Measurements from ENCODE around the gene DYNLT5.
"Not testable (repeated sequence)": the region's sequence is repeated elsewhere in the genome, so short reads cannot be mapped to it uniquely, and the experiment has no call there.

Gene DYNLT5, protein sequence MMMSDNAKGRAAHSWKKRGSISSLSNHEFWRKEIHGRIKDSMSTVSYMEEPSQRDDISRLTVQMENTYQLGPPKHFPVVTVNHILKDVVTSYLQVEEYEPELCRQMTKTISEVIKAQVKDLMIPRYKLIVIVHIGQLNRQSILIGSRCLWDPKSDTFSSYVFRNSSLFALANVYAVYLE
- total RNA-seq: 0 to 0.27 (median 0.08) reads per million in 4 donors

DNA sequence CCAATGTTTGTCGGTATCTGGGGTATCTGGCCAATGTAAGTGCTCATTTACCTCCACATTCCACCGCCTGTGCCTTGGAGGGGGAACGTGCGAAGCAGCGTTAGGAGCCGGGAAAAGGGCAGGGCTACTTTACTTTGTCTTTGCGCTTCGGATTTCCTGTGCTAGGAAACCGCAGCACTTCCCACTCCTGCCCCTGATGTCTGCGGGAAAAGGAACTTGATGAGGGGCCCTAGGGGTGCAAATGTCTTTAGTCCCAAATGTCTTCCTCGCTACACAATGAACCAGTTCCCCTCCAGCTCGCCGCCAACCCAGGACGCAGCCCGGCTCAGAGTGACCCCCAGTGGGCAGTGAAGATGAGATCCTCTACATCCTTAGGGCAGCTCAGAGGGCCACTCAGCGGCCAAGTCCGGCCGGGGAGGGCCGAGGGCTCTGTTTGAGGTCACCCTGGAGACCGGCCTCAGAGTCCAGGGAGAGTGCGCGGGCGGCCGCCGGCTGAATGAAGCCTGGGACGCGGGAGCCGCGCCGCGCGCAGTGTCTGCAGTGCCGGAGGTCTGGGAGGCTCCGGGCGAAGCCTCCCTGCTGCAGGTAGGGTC, at the start of gene DYNLT5:
Gene DYNLT5 (plus strand): TSS at position 460 of the 593 bp plus-strand sequence. CDS start 2,200 bp downstream, outside the sequence.
- DNase-seq: no peak

DNA sequence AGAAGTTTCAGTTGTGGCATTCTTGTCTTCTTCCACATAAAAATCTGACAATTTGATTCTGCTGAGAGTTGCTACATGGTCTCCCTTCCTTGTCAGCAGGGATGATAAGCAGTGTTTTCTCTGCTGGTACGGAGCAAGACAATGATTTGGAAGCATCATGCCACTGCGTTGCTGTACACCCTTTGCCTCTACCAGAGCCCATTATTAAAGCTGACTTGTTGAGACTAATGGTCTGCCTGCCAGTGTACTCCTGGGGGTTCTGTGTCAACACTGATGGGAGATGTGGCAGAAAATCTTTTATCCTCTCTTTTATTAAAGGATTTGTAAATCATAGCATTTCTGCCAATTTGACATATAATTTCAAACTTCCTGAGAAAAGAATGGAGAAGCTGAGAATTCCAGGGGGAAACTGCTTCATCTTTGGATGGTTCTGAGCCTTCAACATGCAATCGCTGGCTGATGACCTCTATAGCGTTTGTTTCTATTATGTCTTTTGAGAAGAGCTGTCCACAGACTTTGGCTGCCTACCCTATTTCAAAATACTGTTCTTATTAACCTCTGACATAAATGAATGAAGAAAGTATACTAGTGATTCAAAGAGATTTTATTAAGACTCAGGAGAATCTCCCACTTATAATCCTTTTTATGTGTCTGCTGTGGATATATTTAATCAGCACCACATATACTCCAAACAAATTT, 47.9 kb upstream of the DYNLT5 start:
- no peak for DNase-seq

DNA sequence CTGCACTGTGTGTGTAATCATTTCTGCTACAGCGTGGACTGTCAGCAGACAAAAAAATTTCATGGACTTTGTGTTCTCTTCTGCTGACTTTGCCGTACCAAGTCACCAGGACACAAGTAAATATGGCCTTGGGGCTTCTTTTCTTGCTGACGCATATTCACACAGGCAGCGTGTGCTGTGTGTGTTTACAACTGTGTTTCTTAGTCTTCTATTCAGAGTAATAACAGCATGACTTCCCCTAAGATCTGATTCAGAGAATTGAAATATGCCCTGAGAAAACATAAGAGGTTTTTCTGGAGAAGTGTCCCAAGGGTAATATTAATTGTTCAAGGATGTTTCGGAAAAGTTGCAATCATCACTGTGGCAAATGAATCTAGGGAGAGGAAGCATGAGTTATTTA, 47.1 kb upstream of the DYNLT5 start:
- no peak for DNase-seq

DNA sequence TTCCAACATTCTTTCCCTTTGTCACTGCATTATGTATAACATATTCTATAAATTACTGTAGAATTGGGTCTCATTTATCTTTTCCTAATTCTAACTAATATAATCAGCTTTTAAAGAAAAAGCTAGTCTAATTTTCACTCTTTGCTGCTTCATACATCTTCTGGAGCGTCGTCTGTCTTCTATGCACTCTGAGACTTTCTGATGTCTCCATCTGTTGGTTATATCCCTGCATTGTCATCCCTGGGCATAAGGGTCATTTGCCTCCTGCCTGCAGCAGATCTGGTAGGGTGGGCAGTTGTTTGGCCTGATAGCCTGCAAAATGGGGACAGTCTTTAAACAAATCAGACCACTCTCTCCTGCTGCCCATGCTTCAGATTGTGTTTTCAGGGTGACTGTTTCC, 40.8 kb upstream of the DYNLT5 start:
- no peak for DNase-seq

DNA sequence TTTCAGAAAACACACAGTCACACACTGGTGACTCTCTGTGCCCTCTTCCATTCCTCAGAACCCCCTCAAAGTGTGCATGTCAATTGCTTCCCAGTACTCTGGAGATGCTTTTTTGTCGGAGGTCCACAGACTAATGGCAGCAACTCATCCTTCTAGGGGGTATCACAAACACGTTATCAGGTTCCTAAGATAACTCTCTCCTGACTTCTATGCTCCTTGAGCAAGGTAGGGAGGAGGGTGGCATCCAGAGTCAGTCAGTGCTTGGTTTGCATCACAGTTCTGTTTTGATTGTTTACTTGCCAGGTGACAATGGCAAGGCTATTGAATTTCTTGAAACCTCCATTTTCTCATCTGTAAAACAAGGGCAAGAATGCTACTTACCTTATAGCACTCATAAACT, 39.4 kb upstream of the DYNLT5 start:
- DNase-seq: no peak

DNA sequence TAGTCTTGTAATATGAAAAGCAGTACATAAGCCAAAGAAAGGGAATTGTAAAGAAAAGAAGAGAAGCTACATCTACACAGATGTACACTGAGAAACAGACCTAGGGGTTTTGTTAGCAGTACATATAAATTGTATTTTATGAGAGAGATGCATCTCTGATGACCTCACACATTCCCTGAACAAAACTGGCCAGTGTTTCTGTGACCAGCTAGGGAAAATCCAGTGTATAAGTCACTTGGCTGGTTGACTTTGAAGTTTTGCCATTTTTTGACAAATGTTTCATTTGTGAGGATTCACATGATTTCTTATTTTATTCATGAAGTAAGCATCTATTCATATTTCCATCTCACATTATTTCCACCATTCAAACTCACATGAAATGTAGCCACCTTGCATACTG, 28.3 kb upstream of the DYNLT5 start:
- no peak for DNase-seq

DNA sequence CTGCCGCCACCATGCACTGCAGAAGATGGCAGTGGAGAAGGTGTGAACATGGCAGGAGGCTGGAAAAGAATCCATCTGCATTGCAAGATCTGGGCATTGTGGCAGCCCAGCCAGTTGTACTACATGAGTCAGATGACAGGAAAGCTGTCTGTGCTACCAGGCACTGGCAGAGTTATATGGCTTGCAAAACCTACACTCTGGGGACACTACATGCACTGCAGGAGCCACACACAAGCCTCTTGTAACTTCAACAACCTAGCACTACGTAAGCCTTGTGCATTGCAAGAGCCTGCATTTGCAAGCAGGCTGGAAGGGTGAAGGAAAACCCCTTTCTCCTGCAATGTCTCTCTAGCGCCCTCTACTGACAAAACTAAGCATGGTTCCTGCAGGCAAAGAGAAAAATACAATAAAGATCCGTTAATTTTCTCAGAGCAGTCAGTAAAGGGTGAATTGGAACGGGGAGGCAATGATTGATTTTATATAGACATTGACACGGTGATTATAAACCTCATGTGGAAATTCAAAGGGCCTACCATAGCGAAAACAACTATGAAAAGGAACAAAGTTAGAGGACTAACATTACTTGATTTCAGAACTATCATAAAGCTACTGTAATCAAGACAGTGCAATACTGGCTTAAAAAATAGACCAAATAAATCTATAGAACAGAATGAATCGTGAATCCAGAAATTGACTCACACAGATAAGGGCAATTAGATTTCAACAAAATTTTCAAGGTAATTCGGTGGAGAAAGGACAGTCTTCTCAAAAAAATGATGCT, 26.2 kb upstream of the DYNLT5 start:
- peak in 4 of 5 donors; percentile 14 to 77 (median 44) for DNase-seq

DNA sequence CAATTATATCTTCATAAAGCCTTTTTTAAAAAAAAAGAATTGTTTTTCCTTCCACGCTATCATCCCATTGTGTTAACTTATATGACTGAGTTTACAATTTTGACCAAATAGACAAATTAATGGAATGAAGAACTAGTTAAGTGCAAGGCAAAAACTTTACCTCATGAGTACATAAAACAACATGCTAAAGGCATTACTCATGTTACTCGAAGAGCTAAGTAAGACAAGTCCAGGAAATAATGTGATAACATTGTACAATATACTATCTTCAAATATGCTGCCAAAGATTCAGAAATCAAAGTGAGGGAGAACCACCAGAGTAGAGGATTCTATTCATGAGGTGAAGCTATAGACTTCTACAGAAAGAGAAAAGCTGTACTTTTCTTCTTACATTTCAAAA, 24.2 kb upstream of the DYNLT5 start:
- DNase-seq: no peak

DNA sequence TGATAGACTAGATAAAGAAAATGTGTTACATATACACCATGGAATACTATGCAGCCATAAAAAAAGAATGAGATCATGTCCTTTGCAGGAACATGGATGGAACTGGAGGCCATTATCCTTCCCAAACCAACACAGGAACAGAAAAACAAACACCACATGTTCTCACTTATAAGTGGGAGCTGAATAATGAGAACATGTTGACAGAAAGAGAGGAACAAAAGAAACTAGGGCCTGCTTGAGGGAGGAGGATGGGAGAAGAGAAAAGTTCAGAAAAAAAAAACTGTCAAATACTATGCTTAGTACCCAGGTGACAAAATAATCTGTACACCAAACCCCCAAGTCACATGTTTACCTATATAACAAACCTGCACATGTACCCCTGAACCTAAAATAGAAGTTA, 23.5 kb upstream of the DYNLT5 start:
- DNase-seq: not testable (repeated sequence)

DNA sequence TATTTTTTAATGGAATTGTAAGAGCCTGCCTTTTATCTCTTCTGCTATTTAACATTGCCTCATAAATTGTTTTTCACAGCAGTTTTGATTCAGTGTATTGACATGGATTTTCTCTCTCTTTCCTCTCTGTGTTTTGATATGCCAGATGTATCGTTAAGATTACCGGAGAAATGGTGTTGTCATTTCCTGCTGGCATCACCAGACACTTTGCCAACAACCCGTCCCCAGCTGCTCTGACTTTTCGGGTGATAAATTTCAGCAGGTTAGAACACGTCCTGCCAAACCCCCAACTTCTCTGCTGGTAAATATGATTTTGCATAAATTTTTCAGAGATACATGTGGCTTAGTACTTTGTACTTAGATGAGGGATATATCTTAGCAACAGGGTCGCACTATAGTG, 23.1 kb upstream of the DYNLT5 start:
- peak in 1 of 5 donors; percentile 74 for DNase-seq

DNA sequence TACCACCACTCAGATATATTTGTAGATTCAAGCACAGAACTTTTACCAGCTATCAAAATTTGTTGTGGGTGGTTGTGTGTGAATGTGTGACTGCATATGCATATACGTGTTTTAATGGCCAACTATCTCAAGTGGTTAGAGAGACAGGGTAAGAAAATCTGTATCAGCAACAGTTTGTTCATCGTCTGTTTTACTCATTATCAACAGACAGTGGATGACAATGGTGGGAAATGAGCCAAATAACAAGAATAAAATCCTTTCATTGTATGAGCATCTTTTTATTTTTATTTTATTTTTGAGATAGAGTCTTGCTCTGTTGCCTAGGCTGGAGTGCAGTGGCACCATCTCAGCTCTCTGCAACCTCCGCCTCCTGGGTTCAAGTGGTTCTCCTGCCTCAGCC, 22.7 kb upstream of the DYNLT5 start:
- DNase-seq: no peak

DNA sequence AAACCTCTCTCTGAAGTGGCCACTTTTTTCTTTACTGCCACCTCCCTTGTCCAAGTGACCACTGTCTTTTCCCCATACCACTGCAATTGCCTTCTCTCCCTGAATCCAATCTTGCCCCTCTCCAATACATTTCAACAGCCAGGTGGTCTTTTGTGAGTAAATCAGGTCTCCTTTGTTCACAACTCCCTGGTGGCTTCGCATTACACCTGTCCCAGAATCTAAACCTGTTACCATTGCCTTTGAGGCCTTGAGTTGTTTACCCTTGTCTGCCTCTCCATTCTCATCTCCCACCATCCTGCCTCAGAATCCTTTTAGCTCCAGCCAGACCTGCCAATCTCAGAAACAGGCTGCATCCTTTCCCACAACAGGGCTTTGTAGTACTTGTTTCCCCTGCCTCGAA, 21.8 kb upstream of the DYNLT5 start:
- no peak for DNase-seq

DNA sequence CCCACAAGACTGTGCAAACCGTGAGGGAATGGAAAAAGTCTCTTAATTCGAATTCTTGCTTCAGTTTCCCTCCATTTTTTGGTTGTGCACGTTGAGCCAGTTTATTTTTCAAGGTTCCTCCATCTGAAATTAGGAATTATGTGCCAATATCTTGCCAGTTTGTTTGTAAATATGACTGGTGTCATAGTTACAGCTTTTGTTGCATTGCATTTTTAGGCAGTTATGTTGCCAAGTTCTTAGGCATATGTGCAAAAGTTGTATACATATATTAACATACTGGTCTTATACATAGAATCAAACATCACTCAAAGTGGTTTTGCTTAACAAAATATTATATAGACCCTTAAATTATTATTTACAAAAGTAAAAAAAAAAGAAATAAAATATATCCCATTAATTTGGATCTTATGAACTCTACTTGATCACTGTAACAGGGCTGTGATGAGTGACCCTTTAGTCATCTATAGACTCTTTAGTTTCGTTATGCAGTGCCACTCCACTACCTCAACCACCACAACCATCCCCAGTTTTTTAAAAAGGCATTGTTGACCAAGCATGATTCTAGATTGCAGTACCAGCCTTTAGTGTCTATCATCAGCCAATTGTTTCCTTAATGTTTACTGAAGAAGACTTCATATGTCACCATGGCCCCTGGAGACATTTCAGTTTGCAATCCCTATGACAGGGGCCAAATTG, 20.9 kb upstream of the DYNLT5 start:
- DNase-seq: peak in 1 of 5 donors; percentile 30

DNA sequence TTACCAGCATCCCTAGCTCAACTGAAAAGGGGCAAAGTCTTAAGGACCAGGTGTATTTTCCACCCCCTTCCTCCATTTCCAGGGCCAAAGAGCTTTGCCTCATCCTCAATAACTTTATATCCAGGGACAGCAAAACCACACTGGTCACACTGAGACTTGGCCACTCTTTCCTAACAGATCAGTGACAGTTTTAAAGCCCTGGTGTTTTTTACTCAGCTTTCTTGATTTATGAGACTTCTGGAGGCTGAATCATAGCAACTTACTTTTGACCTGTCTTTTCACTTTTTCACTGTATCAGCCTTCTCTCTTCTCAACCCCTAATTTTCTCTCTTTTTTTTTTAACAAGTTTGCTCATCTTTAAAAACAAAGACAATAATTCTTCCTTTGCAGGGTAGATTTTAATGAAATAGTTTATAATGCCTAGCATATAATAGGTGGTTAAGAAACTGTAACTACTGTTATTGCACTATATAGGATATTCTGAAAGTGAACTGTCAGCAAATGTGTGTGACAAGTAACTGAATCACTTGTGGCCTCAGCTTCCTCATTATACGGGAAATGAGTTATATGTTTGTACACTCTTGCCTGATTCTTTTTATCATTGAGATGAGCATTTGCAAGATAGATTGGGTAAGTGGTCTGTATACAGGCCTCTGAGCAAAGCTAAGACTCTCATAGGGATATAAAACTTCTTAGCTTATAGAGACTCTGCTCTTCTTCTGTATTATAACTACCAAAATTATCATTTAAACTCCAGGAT, 19.7 kb upstream of the DYNLT5 start:
- peak in 1 of 5 donors; percentile 73 for DNase-seq

DNA sequence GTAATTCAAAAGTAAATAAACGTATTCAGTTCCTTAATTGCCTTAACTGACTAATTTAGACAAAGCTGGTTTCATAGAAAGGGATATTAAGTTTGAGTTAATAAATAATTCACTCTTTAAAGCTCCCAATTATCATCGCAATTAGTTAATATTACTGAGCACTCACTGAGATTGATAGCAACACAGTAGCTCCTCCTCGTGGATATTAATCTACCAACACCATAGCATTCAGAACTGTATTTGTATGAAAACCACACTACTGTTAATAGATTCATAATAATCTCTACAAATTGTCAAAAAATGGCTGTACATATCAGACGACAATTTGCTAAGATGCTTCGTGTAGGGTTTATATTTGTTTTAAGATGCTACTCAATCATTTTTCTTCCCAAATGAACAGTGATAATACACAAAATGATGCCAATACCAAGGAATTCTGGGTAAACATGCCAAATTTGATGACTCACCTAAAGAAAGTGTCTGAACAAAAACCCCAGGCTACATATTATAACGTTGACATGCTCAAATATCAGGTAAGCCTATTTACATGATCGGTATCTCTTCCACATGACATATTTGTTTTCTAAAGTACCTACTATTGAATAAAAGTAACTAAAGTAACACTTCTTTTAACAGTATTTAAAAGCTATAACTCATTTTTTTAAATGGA, 18.8 kb upstream of the DYNLT5 start:
- no peak for DNase-seq

DNA sequence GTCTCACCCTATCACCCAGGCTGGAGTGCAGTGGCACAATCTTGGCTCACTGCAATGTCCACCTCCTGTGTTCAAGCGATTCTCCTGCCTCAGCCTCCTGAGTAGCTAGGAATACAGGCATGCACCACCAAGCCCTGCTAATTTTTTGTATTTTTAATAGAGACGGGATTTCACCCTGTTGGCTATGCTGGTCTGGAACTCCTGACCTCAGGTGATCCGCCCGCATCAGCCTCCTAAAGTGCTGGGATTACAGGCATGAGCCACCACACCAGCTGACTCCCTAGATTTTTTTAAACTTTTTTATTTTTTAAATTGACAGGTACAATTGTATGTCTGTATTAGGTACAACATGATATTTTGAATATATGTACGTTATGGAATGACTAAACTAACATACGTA, 17.7 kb upstream of the DYNLT5 start:
- DNase-seq: not testable (repeated sequence)

DNA sequence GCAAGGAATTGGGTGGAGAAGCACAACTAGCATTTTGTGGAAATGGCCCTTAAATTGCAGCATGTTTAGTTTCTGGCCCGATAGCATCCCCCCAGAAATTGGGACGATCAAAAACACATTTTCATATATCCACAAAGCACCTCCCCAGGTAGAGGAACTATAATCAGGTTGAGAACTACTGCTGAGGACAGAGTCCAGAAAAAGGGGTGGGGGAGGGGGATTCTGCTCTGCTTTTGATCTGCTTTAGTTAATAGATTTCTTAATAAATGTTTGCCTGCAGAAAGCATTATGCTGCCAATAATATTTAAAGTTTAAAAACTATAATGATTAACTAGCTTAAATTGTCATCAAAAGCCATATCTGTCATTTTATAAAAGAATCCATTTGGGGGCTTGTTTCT, 14.4 kb upstream of the DYNLT5 start:
- no peak for DNase-seq

DNA sequence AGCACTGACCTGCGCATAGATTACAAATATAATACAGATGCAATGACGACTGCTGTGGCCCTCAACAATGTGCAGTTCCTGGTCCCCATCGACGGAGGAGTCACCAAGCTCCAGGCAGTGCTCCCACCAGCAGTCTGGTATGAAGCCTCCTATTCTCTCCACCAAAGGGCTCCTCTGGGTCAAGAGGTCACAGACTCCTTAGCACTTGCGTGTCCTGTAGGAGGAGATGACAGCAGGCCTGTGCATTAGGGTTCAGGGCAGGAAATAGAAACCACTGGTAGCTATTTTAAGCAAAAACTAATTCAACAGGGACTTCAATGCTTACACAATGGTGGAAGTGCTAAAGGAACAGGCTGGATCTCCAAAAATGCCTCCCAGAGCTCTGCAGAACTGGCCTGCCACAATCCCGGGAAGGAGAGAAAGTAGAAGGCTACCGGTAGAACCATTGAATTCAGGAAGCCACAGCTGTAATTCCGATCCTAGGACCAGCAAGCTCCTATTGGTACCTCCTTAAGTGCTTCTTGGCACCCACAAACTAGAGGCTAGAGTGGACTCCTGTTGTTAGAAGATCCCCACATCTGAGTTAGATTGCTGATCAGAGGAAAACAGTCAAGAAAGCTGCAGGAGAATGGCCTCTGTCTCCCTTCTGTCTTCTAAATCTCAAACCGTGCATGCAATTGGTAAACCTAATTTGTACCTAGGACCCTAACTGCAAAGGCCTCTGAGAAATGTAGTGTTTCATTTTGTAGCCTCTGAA, 12.7 kb upstream of the DYNLT5 start:
- DNase-seq: no peak

DNA sequence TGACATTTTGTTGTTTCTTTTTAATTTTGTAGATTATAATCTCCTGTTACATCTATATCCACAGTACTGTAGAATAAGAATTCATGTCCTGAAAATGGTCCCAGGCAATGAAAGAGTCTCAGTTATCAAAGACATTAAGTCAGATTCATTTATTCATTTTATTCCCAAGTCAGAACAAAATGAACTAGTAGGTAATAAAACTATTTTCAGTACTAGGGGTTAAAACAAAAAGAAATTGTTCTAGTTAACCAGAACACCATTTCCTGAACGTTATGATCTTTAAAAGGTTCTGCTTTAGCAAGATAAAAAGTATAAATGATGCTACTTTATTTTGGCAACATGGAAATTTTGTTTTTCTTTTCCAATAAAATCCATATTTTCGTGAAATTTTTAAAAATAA, 6.8 kb upstream of the DYNLT5 start:
- no peak for DNase-seq

DNA sequence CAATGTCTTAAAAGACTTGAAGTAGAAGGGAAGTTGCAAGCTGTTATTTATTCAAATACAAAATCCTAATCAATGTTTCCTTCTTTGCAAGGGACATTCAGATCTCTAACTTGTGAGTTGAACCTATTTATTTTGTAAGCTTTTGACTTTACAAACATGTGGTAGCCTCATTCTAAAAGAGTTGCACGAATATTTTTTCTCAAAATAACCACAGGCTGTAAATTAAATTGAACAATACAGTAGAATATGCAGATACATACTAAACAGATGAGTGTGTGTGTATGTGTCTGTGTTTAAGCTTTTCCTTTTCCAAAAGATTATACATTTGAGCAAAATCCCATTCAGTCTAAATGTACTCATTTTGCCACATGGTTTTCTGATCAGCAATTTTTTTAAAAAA, 4.8 kb upstream of the DYNLT5 start:
- no peak for DNase-seq

DNA sequence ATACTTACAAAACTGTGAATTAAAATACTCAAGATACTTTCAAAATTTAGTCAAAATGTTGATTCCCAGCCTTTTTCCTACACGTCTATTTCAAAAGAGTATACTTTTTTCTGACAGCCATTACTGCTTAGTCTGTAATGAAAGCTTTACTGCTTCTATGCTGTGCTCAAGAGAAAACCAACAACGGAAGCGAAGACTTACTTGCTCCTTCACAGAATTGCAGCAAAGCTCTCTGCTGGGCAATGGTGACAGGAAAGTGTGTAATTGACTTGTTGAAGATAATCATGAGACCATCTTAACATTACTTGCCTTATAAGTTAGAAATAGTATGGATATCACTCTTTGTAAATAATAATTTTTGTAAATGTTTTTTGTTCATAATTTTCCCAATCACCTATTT, 1.7 kb upstream of the DYNLT5 start:
- no peak for DNase-seq

Data from T-helper 1 cell (primary cell).